KG1 (cell line): ENCODE data around the gene CDCP1.

Experiments used
- DNase-seq: peaks from one replicate; lab custom pipeline; 2025; lab: John Stamatoyannopoulos, UW

The CDCP1 gene

GRCh38 chr3:45110509-45110833, 35.7 kb downstream of the CDCP1 start:
- no peak for DNase-seq

GRCh38 chr3:45109771-45110508, 36.2 kb downstream of the CDCP1 start:
- peak; percentile 55 for DNase-seq

- no peak for DNase-seq
These were observed 39.3 kb downstream of the CDCP1 start for GRCh38 chr3:45106874-45107273.

- peak; percentile 21 for DNase-seq
These were observed 40.1 kb downstream of the CDCP1 start for GRCh38 chr3:45105855-45106671.

GRCh38 chr3:45104715-45105711, 41.2 kb downstream of the CDCP1 start:
- DNase-seq, result no peak

- no peak for DNase-seq
These were observed 42.1 kb downstream of the CDCP1 start for GRCh38 chr3:45103753-45104714.

- no peak for DNase-seq
These were observed 42.8 kb downstream of the CDCP1 start for GRCh38 chr3:45103334-45103733.

GRCh38 chr3:45100981-45101407, 45.2 kb downstream of the CDCP1 start:
- DNase-seq, result no peak

- no peak for DNase-seq
These were observed 47.9 kb downstream of the CDCP1 start for GRCh38 chr3:45098310-45098709.

GRCh38 chr3:45097296-45097883, 48.8 kb downstream of the CDCP1 start:
- no peak for DNase-seq

- no peak for DNase-seq
These were observed 50.2 kb downstream of the CDCP1 start for GRCh38 chr3:45095916-45096526.

GRCh38 chr3:45093176-45093575, 53.0 kb downstream of the CDCP1 start:
- DNase-seq, result no peak

GRCh38 chr3:45092132-45093031, 53.8 kb downstream of the CDCP1 start:
- DNase-seq, result no peak

GRCh38 chr3:45090855-45091254, 55.3 kb downstream of the CDCP1 start:
- no peak for DNase-seq

GRCh38 chr3:45088543-45089358, 57.4 kb downstream of the CDCP1 start:
- DNase-seq, result no peak

- no peak for DNase-seq
These were observed 59.0 kb downstream of the CDCP1 start for GRCh38 chr3:45087155-45087554.

- no peak for DNase-seq
These were observed 61.1 kb downstream of the CDCP1 start for GRCh38 chr3:45084820-45085816.
